ENCODE measurements around the gene PTPN22.

Gene PTPN22

DNA sequence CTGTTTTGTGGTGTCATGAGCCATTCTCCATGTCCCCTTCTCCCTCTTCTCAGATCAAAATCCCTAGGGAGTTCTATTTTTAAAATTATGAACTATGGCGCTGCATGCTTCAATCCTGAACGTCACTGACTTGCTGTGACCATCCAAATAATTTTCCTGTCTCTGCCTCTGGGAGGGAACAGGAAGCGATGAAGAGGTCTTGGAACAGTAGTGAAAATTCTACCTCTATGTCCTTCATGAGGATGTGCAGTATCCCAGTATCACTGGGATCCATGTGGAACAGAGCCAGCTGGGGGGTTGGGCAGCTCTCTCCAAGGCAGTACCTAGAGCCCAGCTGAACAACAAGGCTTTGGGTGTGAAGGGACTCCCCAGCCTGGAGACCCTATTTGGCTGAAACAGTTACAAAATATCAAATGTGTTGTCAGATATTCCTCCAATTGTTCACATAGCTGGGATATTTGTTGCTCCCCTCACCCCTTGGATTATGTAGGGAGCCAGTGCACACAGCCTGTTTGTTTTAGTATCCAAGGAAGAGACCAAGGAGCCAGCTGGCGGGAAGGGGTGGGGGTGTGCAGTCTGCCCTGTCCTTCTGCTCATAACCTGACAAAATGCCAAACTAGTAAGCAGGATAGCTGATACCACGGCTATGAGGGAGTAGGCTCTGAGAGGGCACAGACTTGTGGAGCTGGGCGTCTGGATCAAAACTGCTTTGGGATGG is 41.2 kb upstream of the PTPN22 start:
- peak; percentile 48 for DNase-seq (ENCODE audit: low read depth, low spot score)
- TF ChIP-seq, protein P1, sequence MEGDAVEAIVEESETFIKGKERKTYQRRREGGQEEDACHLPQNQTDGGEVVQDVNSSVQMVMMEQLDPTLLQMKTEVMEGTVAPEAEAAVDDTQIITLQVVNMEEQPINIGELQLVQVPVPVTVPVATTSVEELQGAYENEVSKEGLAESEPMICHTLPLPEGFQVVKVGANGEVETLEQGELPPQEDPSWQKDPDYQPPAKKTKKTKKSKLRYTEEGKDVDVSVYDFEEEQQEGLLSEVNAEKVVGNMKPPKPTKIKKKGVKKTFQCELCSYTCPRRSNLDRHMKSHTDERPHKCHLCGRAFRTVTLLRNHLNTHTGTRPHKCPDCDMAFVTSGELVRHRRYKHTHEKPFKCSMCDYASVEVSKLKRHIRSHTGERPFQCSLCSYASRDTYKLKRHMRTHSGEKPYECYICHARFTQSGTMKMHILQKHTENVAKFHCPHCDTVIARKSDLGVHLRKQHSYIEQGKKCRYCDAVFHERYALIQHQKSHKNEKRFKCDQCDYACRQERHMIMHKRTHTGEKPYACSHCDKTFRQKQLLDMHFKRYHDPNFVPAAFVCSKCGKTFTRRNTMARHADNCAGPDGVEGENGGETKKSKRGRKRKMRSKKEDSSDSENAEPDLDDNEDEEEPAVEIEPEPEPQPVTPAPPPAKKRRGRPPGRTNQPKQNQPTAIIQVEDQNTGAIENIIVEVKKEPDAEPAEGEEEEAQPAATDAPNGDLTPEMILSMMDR (IDR thresholded peaks at IDR 0.05; ENCODE audit: low read depth, low read length): no peak
- H3K4me3 ChIP-seq (ENCODE audit: low read depth, low read length): no peak overlapping the region
- in situ Hi-C loops (cut with HindIII; ENCODE audit: low sequenced_read_pairs): no loop called here

DNA sequence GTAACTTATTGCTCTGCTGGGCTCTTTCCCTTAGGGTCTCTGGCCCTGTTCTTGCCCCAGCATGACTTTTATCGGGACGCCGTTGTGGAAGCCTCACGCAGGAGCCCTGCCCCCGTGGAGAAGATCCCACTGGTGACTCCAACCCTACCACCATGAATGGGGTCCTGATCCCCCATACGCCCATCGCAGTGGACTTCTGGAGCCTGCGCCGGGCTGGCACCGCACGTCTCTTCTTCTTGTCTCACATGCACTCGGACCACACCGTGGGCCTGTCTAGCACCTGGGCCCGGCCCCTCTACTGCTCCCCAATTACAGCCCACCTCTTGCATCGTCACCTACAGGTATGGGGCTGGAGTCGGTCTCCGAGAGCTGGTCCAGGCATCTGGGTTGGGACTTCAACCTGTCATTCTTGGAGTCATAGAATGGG is 33.9 kb upstream of the PTPN22 start:
- peak overlapping the region; percentile 68 for H3K4me3 ChIP-seq (ENCODE audit: low read depth, low read length)
- in situ Hi-C loops (cut with HindIII; ENCODE audit: low sequenced_read_pairs): no loop called here
- TF ChIP-seq, protein P1 (IDR thresholded peaks at IDR 0.05; ENCODE audit: low read depth, low read length): no peak
- no peak for DNase-seq (ENCODE audit: low read depth, low spot score)

DNA sequence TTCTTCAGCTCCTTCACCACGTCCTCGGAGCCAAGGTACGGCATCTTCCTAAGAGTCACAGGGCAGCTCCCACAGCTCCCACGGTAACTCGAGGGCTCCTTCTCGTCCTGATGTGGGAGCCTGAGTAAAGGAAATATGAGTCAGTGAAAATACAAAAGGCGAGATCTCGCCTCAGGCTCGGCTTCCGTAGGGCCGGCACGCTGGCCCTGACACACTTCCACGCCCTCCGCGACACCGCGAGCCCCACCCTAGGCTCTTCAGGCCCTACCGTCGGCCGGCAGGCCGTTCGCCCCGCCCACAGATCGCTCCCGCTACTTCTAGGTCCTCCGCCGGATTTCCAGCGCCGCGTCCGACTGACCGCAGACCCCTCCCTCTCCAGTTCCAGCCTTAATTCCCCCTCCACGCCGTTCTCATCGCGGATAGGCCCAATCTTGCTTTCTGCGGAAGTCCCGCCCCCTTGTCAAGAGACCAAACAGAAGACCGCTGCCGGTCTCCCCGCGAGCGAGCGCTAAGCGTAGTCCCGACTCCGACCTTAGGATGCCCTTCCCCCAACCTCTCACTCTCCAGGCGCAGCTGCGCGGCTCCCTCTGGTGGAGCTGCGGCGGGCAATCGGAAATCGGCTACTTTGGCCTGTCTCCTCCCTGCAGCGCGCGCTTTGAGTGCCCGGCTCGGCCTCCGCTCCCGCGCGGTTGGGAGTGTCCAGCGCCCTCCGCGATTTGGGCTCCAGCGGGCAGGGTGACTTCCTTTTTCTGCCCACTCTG is 33.3 kb upstream of the PTPN22 start, which contains the start of the genes AP4B1 and DCLRE1B:
Gene AP4B1, minus strand, starts transcription at position 126 of the 761 bp plus-strand sequence. Its CDS starts 82 bp downstream, at position 44.
Gene DCLRE1B, plus strand, starts transcription at position 653 of the 761 bp plus-strand sequence. CDS start 261 bp downstream, outside the sequence.
- DNase-seq (ENCODE audit: low read depth, low spot score): peak; percentile 100
- TF ChIP-seq, protein P1 (IDR thresholded peaks at IDR 0.05; ENCODE audit: low read depth, low read length): peak; percentile 77
- in situ Hi-C loops (cut with HindIII; ENCODE audit: low sequenced_read_pairs): no loop called here
- peak within 1 kb of the TSS; percentile 68 for H3K4me3 ChIP-seq (ENCODE audit: low read depth, low read length)

DNA sequence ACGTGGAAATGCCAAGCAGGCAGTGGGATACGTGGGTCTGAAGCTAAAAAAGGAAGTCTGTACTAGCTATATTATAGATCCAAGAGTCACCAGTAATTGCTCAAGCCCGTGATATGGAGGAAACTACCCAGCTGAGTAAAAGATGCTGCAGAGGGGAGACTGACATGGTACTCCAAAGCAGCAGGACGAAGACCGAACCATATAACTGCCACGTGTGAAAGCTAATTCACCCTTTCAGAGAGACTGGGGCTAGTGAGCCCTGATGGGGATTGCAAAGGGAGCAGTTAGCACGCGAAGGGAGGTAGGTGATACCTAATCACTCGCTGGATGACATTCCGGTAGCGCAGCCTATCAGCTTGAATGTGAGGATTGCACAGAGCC is 32.8 kb upstream of the PTPN22 start:
- no peak for DNase-seq (ENCODE audit: low read depth, low spot score)
- H3K4me3 ChIP-seq (ENCODE audit: low read depth, low read length): peak overlapping the region; percentile 68
- in situ Hi-C loops (cut with HindIII; ENCODE audit: low sequenced_read_pairs): no loop called here
- TF ChIP-seq, protein P1 (IDR thresholded peaks at IDR 0.05; ENCODE audit: low read depth, low read length): no peak

DNA sequence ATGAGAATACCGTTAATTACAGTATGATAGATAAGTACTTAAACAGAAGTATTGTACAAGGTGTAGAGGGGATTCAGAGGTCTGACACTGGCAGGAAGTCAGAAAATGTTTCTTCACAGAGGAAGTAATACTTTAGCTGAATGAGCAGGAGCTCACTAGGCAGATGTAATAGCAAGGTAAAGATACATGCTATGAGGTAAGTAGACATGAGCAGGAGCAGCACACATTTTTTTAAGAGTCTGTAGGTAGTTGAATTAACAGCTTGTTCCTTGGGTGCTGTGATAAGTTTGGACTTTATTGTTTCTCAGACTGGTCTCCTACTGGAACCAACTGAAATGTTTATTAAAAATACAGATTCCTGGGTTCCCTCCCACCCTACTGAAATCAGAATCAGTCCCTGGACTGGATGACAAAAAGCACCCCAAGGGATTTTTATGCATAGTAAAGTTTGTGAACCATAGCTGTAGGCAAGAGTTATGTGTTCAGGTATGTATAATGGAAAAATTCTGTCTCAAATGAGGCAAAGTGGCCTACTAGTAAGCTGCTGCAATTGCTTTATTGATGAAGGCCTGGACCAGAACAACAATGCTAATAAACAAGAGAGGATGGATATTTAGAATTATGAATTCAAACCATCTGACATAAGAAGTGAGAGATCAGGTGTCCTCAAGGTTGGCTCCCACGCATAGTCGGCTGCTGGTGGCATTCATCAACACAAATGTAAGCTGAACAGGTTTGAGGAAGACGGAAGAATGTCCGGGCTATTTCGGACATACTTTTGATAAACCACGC is 32.2 kb upstream of the PTPN22 start:
- TF ChIP-seq, protein P1 (IDR thresholded peaks at IDR 0.05; ENCODE audit: low read depth, low read length): no peak
- peak overlapping the region; percentile 68 for H3K4me3 ChIP-seq (ENCODE audit: low read depth, low read length)
- in situ Hi-C loops (cut with HindIII; ENCODE audit: low sequenced_read_pairs): no loop called here
- DNase-seq (ENCODE audit: low read depth, low spot score): no peak

DNA sequence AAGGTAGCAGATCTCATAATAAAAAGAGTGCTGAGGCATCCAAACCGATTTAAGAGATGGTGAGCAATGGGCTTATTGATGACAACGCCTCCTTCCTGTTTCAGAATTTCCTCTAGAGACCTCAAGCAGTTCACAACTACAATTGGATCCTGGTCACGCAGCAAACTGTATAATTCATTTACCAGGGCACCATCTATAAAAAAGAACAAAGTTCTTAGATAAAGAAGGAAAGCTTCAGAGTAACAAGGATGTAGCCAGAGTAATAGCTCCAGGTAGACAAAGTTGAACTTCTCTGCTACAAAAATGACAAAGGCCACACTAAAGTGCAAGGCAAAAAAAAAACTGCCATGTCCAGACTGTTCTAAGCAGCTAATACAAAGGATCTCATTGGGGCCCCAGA is 29.7 kb upstream of the PTPN22 start:
- no peak overlapping the region for H3K4me3 ChIP-seq (ENCODE audit: low read depth, low read length)
- TF ChIP-seq, protein P1 (IDR thresholded peaks at IDR 0.05; ENCODE audit: low read depth, low read length): no peak
- in situ Hi-C loops (cut with HindIII; ENCODE audit: low sequenced_read_pairs): no loop called here
- no peak for DNase-seq (ENCODE audit: low read depth, low spot score)

All from astrocyte of the spinal cord (primary cell).